Hepatic stellate cell (primary cell): ENCODE results near the gene AP3S2.
"Not testable (repeated sequence)": the region's sequence is repeated elsewhere in the genome, so short reads cannot be mapped to it uniquely, and the experiment has no call there.

Experiments used
- DNase-seq: peaks from one replicate; pipeline ENCODE4 v3.0.0; 2011; ENCODE audit warnings: low spot score

Gene AP3S2

GRCh38 chr15:89903015-89903857, 9.4 kb upstream of the AP3S2 start:
- DNase-seq: no peak

- DNase-seq: no peak
Observed at GRCh38 chr15:89900849-89901248, 7.1 kb upstream of the AP3S2 start.

DNA sequence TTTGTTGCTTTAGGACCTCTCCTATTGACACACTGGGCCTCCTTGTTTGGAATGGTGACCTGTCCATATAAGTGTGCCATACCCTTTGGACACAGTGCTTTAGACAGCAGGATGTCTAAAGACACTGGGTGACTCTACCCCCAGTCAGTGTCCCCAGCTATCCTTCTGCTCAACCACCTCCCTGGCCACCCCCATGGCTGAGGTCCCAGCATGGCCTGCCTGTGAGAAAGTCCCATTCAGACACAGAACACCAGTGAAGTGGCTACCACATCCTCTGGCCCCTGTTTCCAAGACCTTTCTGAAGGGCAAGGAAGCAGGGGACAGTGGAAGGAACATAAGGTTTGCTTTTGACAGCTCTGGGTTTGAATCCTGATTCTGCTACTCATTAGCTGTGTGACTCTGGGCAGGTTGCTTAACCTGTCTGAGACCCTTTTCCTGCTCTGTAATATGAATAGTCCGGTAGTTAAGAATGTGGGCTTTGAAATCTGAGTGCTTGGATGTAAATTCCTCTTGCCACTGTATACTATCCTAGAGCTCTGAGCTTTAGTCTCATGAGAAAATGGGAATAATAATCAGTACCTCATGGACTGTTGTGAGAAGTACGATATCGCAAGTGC, 6.3 kb upstream of the AP3S2 start:
- DNase-seq: no peak

- no peak for DNase-seq
Observed at GRCh38 chr15:89899295-89899945, 5.6 kb upstream of the AP3S2 start.

DNA sequence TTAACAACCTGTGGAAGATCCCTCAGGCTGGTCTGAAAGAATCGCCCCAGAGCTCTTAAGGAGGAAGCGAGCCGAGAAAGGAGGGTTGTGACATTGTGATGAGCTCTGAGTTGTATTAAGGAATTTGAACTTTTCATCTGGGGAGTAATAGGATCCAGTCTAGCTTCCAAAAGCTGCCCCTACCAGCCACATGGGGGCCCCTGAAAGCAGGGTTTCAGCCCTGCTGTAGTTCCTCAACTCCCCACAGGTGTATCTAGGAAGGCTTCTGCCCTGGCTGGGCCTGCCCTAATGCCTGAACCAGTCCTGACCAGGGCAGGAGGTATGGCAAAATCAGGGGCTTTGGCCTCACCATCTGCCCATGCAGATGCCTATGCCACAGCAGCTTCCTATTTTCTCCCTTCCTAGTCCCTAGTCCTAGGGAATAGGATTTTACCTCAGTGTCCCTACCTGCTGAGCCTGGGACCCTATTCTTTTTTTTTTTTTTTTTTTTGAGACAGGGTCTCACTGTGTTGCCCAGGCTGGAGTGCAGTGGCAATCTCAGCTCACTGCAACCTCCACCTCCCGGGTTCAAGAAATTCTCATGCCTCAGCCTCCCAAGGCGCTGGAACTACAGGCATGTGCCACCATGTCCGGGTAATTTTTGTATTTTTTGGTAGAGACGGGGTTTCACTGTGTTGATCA, 5.0 kb upstream of the AP3S2 start:
- DNase-seq: peak; percentile 72

- no peak for DNase-seq
Observed at GRCh38 chr15:89898146-89898545, 4.4 kb upstream of the AP3S2 start.

- no peak for DNase-seq
Observed at GRCh38 chr15:89893027-89893426, 767 bp downstream of the AP3S2 start.

GRCh38 chr15:89888214-89888804, 5.5 kb downstream of the AP3S2 start:
- DNase-seq: peak; percentile 34

GRCh38 chr15:89885611-89886010, 8.2 kb downstream of the AP3S2 start:
- DNase-seq: no peak

DNA sequence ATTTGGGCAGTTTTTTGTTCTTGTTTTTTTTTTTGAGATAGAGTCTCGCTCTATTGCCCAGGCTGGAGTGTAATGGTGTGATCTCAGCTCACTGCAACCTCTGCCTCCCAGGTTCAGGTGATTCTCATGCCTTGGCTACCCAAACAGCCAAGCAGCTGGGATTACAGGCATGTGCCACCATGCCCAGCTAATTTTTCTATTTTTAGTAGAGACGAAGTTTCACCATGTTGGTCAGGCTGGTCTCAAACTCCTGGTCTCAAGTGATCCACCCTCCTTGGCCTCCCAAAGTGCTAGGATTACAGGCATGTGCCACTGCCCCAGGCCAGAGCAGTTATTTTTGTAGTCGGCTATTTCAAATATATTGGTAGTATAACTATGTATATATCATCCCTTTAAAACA, 8.6 kb downstream of the AP3S2 start:
- not testable (repeated sequence) for DNase-seq

GRCh38 chr15:89883518-89883917, 10.3 kb downstream of the AP3S2 start:
- no peak for DNase-seq

DNA sequence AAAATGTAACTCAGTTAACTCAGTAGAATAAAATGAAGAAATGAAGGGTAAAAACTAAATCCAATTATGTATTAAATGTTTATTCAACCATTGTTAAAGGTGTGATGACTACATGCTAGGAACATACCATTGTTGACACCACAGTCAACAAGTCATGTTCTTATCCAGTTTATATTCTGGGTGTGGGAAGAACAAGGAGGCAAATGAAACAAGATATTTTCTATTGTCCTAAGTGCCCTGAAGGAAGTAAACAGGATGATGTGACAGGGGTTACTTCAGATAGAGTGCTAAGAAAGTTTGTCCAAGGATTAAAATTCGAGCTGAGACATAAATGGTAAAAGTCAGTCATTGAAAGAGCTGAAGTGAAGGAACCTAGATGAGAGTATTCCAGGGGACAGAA, 13.1 kb downstream of the AP3S2 start:
- no peak for DNase-seq

GRCh38 chr15:89878323-89878722, 15.5 kb downstream of the AP3S2 start:
- DNase-seq: no peak

DNA sequence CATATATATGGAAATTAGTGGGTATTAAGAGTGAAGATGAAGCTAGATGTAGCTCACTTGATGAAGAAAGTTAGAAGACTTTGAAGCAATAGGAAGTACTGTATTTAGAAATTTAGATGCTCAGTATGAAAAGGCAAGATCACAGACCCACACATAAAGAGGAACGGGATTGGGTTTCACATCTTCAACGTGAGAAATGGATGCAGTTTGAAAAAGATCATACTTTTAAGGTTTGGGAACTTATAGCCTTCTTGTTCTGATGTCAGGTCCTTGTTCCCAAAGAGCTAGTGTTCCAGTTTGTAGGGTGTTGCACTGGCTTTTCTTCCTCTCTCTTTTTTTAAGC, 16.7 kb downstream of the AP3S2 start:
- DNase-seq: no peak

DNA sequence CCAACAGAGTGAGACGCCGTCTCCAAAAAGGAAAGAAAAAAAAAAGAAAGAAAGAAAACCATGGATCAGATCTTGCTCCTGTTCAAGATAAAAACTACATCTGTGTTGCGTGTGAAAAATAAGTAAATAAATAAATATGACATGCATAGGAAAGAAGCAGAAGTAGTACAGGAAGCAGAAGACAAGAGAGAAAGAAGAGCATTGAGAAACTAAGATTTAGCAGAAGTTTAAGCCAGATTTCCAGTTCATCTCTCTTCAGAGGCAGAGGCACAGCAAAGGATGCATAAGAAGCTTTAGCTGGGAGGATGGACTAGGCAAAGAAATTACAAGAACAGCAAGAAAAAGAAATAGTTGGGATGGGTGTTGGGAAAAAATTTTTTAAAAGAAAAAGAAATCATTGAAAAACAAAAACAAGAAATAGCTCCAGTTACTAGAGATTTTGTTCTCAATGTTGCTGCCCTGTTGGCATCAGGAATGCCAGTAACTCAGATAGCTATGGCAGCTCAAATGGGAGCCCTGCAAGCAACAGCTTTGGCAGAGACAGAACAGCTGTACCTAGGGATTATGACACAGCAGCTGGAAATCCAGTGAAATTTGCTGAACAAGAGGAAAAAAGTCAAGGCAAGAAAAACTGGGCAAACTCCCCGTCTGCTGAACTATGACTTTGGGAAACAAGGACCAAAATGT, 17.3 kb downstream of the AP3S2 start:
- no peak for DNase-seq

DNA sequence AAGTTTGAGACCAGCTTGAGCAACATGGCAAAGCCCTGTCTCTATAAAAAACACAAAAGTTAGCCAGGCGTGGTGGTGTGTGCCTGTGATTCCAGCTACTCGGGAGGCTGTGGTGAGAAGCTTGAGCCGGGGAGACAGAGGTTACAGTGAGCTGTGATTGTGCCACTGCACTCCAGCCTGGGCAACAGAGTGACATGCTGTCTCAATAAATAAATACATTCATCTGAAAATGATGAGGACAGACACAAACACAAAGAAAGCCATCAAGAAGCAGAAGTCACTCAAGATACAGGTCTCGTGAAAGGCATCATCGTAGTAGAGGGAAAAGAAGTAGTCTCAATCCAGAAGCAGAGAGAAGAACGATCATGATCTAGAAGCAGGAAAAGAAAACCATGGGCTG, 18.1 kb downstream of the AP3S2 start:
- DNase-seq: no peak

- peak; percentile 78 for DNase-seq
Observed at GRCh38 chr15:89874926-89875564, 18.7 kb downstream of the AP3S2 start.

DNA sequence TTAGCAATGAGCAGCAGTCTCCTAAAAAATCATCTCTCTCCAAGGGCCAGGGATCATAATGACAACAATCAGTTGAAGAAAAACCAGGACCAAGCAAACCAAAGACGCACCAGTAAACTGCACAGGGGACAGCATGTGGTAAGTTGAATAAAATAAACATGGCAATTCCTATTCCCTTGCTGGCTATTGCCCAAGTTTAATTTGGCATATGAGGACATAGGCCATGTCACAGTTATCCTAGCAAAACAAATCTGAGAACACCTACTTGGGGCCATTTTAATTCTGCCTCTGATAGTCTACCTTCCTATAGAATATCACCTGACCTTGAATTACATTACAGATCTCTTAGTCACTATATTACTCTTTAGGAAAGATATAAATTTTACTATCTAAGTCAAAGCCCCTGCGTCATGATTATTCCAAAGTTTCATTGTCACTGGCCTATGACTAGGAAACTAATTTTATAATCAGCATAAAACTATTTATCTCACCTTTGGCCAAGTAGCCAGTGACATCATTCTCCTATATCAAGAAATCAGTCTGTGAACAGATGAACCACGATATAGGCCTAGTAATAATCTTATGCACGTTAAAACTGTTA, 23.0 kb downstream of the AP3S2 start:
- DNase-seq: no peak

- DNase-seq: no peak
Observed at GRCh38 chr15:89870006-89870405, 23.8 kb downstream of the AP3S2 start.

- DNase-seq: not testable (repeated sequence)
Observed at GRCh38 chr15:89869490-89869889, 24.3 kb downstream of the AP3S2 start.
